AG10803 (cell line): ENCODE measurements around the gene OGFOD1.
A peak's percentile ranks its signal among the peaks of the same experiment; 100 is the strongest.

ENCODE experiments used
- DNase-seq: peaks from one replicate; pipeline ENCODE4 v3.0.0; 2010; ENCODE audit warnings: low read depth
- H3K4me3 ChIP-seq: 2 replicates; pipeline ENCODE4 v1.5.1; 2011; ENCODE audit warnings: mild to moderate bottlenecking, low read length, control low read depth
- CTCF ChIP-seq: conservative IDR thresholded peaks from 2 replicates; pipeline ENCODE4 v1.5.1; 2011; ENCODE audit warnings: mild to moderate bottlenecking, low read length, control low read depth, inconsistent platforms

OGFOD1 gene

DNA sequence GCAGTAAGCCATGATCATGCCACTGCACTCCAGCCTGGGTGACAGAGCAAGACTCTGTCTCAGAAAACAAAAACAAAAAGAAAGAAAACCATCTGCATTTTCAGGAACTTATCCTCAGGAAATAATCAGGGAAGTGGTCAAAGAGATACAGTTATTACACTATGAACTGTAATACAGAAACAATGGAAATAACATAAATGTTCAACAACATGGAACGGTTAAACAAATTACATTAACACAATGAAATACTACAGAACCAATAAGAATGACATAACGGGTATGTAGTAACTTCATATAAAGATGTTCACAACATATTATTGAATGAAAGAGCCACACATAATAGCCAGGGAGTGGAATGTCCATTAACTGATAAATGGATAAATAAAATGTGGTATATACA lies 61.7 kb downstream of the OGFOD1 start:
- no peak overlapping the region for H3K4me3 ChIP-seq
- no peak for DNase-seq
- no peak for TF ChIP-seq CTCF

DNA sequence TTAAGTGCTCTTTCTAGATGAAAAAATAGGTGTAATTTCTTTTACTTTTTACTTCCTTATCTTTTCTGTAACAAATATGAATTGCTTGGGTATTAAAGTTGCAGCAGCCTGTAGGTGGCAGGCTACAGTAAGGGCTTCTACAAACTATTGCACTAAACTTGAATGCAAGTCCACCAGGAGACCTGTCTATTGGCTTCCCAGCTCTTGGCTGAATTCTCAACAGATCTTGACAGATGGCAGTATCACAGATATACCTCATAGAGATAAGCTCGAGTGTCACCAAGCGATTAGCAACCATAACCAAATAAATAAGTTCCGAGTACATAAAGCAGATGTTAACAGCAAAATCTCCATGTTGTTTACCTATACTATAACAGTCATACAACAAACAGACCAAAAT lies 62.6 kb downstream of the OGFOD1 start:
- DNase-seq, result peak; percentile 73
- peak; percentile 82 for TF ChIP-seq CTCF
- no peak overlapping the region for H3K4me3 ChIP-seq

DNA sequence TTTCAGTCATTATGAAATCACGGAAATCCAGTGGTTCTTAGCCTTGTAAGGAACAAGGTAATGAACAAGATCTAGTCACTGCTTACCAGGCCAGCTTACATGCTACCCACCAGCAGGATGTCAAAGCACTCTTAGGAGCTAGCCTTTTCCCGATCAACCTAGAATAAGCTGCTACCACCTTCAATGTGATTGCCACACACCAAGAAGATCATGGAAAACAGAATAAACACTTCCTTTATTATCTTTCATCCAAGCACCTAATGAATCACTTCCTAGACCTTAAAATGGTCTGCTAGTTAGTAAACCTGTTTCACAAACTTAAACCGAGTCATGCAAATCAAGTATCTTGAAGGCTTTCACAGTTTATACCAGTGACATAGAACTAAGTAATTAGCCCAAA lies 63.5 kb downstream of the OGFOD1 start:
- no peak for TF ChIP-seq CTCF
- no peak for DNase-seq
- H3K4me3 ChIP-seq, result no peak overlapping the region

DNA sequence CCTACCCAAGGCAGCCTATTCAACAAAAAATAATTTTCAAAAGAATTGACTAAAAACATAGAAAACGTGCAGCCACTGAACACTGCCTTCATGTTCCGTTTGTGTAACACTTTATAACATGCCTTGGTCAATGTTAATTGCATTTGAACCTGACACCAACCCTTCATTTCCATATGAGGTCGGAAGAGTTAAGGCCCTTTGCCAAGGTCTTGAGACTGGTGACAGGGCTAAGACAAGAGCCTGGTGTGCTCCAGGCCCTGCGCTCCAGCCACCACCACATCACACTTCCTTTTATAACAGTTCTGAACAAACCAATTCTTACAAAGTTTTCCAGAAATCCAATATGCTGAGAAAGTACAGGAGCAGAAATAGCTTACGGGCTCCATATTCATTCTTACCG lies 64.3 kb downstream of the OGFOD1 start:
- TF ChIP-seq CTCF, result no peak
- no peak overlapping the region for H3K4me3 ChIP-seq
- DNase-seq, result no peak

- DNase-seq, result no peak
- H3K4me3 ChIP-seq, result no peak overlapping the region
- TF ChIP-seq CTCF, result no peak
Measured at GRCh38 chr16:56517206-56517605, 65.9 kb downstream of the OGFOD1 start.

GRCh38 chr16:56518425-56518824 lies 67.1 kb downstream of the OGFOD1 start:
- TF ChIP-seq CTCF, result no peak
- DNase-seq, result peak; percentile 20
- no peak overlapping the region for H3K4me3 ChIP-seq

GRCh38 chr16:56519459-56520250 lies 68.3 kb downstream of the OGFOD1 start, which contains the start of gene BBS2:
TSS of gene BBS2 (minus strand) at chr16:56520024. CDS start at chr16:56519862, 162 bp downstream.
- peak; percentile 78 for DNase-seq
- H3K4me3 ChIP-seq, result peak within 1 kb of the TSS; percentile 90
- TF ChIP-seq CTCF, result no peak
